CMK (cell line): ENCODE measurements around the gene HSD17B8.

ENCODE experiments used
- DNase-seq: peaks from one replicate; pipeline ENCODE4 v3.0.0-alpha.2; 2010; ENCODE audit warnings: low read depth

HSD17B8 gene

DNA sequence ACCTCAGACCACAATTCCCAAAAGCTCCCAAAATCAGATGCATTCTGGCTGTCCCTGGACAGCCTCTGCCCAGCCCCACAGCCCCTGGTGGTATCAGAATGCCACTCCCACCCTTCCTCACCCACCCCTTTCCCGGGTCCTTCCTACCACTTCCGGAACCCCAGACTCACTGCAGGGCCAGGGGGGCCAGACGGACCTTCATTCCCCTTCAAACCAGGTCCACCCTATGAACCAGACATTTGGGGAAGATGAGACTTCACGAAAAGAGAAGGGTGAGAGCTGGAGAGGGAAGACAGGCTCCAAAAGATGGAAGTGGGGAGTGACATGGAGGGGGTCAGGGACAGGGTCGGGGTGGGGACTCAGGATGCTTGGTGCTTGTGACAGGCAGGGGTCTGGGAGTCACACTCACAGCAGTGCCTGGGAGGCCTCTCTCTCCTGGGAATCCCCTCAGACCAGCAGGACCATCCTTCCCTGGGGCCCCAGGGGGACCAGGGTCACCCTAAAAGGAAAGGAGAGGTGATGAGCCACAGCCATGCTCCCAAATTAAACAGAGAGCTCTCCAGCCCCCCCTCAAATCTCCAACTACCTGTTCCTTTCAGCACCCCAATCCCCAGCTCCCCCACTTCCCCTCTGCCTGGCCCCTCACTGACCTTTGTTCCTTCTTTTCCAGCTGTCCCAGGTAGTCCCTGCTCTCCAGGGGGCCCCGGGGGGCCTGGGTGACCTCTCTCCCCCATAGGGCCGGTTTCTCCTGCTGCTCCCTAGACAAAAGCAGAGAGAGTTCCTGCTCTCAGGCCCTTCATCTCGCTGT is 32.4 kb upstream of the HSD17B8 start:
- DNase-seq, result no peak

DNA sequence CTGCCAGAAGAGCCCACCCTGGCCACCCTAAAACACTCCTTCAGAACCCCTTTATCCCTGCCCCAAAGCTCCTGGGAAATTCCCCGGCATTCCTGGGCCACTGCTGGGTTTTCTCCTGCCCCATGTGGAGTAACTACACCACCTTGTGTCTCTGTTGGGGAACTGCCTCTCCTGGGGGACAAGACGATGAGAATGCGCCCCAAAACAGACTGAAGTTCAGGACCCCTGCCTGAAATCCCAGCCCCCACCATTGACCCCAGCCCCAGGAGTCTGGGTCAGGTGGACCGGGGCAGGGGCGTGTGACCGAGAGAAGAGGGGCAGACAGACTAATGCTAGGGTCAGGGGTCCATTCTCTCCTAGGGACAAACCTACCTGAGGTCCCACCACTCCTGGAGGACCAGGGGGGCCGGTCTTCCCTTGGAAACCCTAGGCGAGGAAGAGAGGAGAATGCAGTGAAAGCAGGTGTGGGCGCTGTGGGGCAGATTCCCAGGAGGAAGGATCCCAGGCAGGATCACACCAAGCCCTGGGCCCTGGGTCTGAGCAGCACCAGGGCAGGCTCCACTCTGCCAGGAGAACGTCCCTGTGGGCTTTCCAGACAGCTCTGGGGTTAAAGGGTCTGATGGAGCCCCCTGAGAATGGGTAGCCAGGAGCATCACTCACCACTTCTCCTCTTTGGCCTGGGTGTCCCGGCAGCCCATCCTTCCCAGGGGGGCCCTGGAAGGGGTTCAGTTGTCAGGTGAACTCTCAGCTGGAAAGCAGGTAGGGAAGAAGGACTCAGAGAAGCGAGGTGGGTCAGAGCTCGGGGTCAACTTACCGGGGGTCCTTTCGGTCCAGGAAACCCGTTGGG is 31.5 kb upstream of the HSD17B8 start:
- DNase-seq, result no peak

DNA sequence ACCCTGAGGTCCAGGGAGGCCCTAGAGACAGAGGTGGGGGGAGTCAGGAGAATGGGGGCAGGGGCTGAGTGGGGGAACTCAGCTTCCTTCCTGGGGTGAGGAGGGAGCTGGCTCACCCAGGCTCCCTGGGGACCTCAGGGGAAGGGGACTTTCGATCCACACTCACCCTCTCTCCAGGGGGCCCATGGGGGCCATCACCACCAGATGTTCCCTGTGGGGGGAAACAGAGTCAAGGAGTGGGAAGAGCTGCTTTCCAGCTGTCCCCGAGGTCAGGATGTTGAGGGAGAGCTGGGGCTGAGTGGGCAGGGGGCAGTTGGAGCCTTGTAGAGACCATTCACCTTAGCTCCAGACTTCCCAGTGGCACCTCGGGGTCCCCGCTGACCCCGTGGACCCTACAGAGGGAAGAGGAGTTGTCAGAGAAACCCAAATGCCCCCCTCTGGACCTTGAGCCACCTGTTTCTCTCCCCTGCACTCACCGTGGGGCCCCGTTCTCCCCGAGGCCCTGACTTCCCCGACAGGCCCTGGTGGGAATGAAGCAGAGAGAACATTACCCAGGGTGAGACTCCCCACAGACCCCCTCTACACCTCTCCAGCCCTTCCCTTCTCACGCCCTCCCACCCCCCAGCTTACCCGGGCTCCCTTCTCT is 30.8 kb upstream of the HSD17B8 start:
- DNase-seq, result no peak

GRCh38 chr6:33174784-33175183 is 29.7 kb upstream of the HSD17B8 start:
- no peak for DNase-seq

- no peak for DNase-seq
Measured at GRCh38 chr6:33175436-33176069, 28.9 kb upstream of the HSD17B8 start.

GRCh38 chr6:33176906-33177305 is 27.5 kb upstream of the HSD17B8 start:
- DNase-seq, result no peak

- DNase-seq, result no peak
Measured at GRCh38 chr6:33177552-33178446, 26.7 kb upstream of the HSD17B8 start.

GRCh38 chr6:33178755-33179475 is 25.5 kb upstream of the HSD17B8 start:
- no peak for DNase-seq

GRCh38 chr6:33181141-33181540 is 23.3 kb upstream of the HSD17B8 start:
- DNase-seq, result no peak

GRCh38 chr6:33183071-33183683 is 21.3 kb upstream of the HSD17B8 start:
- DNase-seq, result no peak

DNA sequence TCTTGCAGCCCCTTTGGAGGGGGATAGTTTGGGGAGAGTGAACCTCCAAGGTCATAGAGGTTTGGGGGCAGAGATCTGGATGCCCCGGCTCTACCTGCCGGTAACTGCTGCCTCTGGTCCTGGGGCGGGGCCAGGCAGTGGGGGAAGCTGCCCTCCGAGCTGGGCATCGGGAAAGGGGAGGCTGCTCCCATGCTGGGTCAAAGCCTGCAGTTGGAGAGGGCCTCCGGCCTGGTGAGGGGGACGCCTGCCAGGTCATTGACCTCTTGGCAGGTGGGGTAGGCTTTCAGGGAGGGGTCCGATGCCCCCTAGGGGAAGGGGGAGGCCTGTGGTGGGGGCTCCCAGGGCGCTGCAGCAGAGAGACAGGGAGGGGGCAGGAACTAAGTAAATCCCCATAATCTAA is 19.3 kb upstream of the HSD17B8 start:
- DNase-seq, result no peak

GRCh38 chr6:33185654-33186187 is 18.7 kb upstream of the HSD17B8 start:
- no peak for DNase-seq

DNA sequence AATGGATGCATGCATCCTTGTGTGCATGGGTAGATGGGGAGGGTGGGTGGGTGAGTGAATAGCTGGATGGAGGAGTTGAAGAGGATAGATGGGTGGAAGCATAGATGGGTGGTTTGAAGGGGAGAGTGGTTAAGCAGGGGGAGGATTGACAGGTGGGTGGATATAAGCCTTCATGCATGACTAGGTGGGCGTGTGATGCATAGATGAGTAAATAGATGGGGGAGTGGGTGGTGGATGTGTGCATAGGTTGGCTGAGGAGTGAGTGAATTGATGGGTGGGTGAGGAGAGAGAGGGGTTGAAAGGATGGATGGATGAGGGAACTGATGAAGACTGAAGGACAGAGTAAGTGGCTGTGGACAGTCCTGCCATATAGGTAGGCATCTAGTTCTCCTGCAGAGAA is 16.6 kb upstream of the HSD17B8 start:
- no peak for DNase-seq

GRCh38 chr6:33189164-33189563 is 15.3 kb upstream of the HSD17B8 start:
- DNase-seq, result no peak

DNA sequence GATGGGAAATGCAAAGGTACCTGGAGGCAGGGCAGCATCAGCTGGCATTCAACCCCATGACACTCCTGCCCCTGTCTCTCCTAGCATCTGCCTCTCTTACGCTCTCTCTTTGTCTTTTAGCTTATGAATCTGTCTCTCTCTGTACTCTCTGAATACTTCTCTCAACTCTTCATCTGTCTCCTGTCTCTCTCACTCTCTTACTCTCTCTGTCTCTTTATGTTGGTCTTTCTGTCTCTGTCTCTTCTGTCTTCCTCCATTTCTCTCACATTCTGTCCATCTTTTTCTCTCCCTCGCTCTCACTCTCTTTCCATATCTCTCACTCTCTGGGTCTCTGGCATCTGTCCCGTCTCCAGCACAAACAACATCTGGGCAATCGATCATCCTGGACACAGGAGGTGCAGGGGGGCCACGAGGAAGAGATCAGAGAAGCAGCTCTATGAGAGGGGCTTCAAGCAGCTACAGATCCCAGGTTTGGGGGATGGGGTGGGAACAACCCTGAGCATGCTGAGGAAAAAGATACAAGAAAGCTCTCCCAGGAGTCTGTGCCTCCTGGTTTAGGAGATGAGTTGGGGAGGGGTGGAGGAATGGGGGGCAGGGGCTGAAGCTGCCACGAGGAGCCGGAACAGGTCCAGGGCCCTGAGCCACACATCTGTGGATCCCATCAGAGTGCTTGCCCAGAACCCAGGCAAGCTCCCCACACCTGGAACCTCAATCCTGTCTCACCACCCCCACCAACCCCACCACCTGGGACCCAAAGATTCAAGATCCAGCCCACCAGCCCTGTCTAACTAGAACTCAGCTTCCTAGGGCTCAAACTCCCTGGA is 14.6 kb upstream of the HSD17B8 start:
- no peak for DNase-seq

GRCh38 chr6:33190504-33191107 is 13.8 kb upstream of the HSD17B8 start:
- no peak for DNase-seq

GRCh38 chr6:33191383-33192104 is 12.9 kb upstream of the HSD17B8 start:
- no peak for DNase-seq

DNA sequence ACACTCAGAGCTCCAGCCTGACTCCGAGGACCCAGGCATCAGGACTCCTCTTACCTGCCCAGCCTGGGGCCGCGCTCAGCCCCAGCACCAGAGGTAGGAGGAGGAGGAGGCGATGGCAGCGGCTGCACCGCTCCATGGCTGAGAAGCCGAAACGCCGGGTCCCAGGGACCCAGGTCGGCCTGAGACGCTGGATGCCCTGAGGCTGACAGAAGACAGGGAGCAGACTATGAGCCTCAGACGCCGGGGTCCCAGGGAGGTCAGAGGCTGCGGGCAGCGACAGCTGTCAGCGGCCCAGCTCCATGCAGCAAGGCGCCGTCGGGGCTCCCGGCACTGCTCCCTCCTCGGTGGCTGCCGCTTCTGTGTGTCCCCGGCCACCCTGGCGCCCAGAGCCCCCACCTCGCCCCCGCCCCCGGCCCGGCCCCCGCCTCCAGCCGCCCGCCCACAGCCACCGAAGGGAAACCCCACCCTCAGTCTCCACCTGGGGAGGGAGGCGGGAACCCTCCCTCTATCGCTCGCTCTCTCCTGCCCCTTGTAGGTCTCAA is 12.3 kb upstream of the HSD17B8 start, which contains the start of gene COL11A2:
COL11A2 (minus strand) TSS at position 363 of the 542 bp plus-strand sequence; CDS start at position 136, 227 bp downstream.
- DNase-seq, result no peak
